B cell (primary cell): ENCODE results near the gene SLC35D2. TPM values are rescaled to one million over a fixed set of nuclear protein-coding genes. Genes with fewer than 3 reads are reported as not detected.

ENCODE experiments used
- ATAC-seq: fragments of 200-7000 bp; cut with Tn5 transposase; one replicate; pipeline ENCODE4 v1.10.0; 2021; ENCODE audit warnings: low read depth, mild to moderate bottlenecking, moderate number of reproducible peaks, moderate library complexity
- CTCF ChIA-PET: fragments of 350-600 bp; sonication (Branson Sonifier 250); formaldehyde crosslinking; loops from one replicate; lab custom pipeline; 2021; ENCODE audit warnings: antibody characterized with exemption, inconsistent platforms; lab: Charles Lee
- POLR2A ChIA-PET: fragments of 350-600 bp; sonication (Branson Sonifier 250); formaldehyde crosslinking; loops from one replicate; lab custom pipeline; 2021; ENCODE audit warnings: antibody characterized with exemption; lab: Charles Lee
- DNase-seq: peaks from one replicate; pipeline ENCODE4 v3.0.0; 2013
- H2AFZ ChIP-seq: 2 replicates; pipeline ENCODE4 v1.6.1; 2012; ENCODE audit warnings: mild to moderate bottlenecking, low read depth, low read length; ENCODE audit not compliant: insufficient read depth, poor library complexity, severe bottlenecking
- H3K27ac ChIP-seq, 2 donors: 1 replicate in 1 of 2; 2 replicates in 1 of 2; pipeline ENCODE4 v1.5.1; 2012 to 2013; ENCODE audit warnings: low read length in 2 of 2, mild to moderate bottlenecking in 2 of 2, moderate library complexity in 1 of 2
- H3K27me3 ChIP-seq, 4 experiments: fragments of 200-600 bp in 1 of 4; sonication (generic) in 1 of 4; replicated peaks in 1 of 4; 1 replicate in 2 of 4; 2 replicates in 2 of 4; pipeline versions ENCODE4 v1.6.1 to v1.7.0; 2013 to 2016; ENCODE audit warnings: low read length in 3 of 4, mild to moderate bottlenecking in 2 of 4, mixed read lengths in 1 of 4, moderate library complexity in 1 of 4; ENCODE audit not compliant: insufficient read depth in 4 of 4, control insufficient read depth in 3 of 4; ENCODE audit errors: control extremely low read depth in 1 of 4
- H3K36me3 ChIP-seq, 2 experiments: replicated peaks in 1 of 2; 1 replicate in 1 of 2; 2 replicates in 1 of 2; pipeline versions ENCODE4 v1.6.1 to v1.7.1; 2013; ENCODE audit warnings: low read length in 1 of 2; ENCODE audit not compliant: insufficient read depth in 2 of 2, control insufficient read depth in 1 of 2; ENCODE audit errors: control extremely low read depth in 1 of 2, extremely low read depth in 1 of 2
- H3K4me1 ChIP-seq, 2 donors: fragments of 200-600 bp in 1 of 2; sonication (generic) in 1 of 2; 1 replicate in 1 of 2; 2 replicates in 1 of 2; pipeline versions ENCODE4 v1.5.1 to v1.6.1; 2013 to 2017; ENCODE audit warnings: low read length in 2 of 2; ENCODE audit not compliant: control insufficient read depth in 2 of 2, insufficient read depth in 2 of 2
- H3K4me2 ChIP-seq: replicated peaks from 2 replicates; pipeline ENCODE3; 2012; ENCODE audit warnings: mild to moderate bottlenecking, low read depth, low read length; ENCODE audit not compliant: poor library complexity, severe bottlenecking
- H3K4me3 ChIP-seq, 5 experiments: fragments of 200-600 bp in 1 of 5; sonication (generic) in 1 of 5; 1 replicate in 3 of 5; 2 replicates in 2 of 5; pipeline versions ENCODE4 v1.5.1 to v1.7.0; 2011 to 2016; ENCODE audit warnings: low read length in 4 of 5, mild to moderate bottlenecking in 4 of 5, low read depth in 2 of 5, control low read depth in 1 of 5, moderate library complexity in 1 of 5; ENCODE audit not compliant: insufficient read depth in 1 of 5; ENCODE audit errors: control extremely low read depth in 1 of 5, extremely low read depth in 1 of 5
- H3K79me2 ChIP-seq: fragments of 200-600 bp; sonication (generic); one replicate; pipeline ENCODE4 v1.6.0; 2016; ENCODE audit warnings: low read length; ENCODE audit not compliant: control insufficient read depth, insufficient read depth
- H3K9ac ChIP-seq: fragments of 200-600 bp; sonication (generic); 2 replicates; pipeline ENCODE4 v1.6.1; 2017; ENCODE audit warnings: mild to moderate bottlenecking, low read length, moderate library complexity
- H3K9me3 ChIP-seq, 3 donors: one replicate each; pipeline versions ENCODE4 v1.6.1 to v1.7.1; 2013; ENCODE audit warnings: low read length in 2 of 3; ENCODE audit not compliant: control insufficient read depth in 2 of 3, insufficient read depth in 1 of 3; ENCODE audit errors: control extremely low read depth in 1 of 3
- H4K20me1 ChIP-seq: 2 replicates; pipeline ENCODE4 v1.6.0; 2012; ENCODE audit warnings: mild to moderate bottlenecking, low read length; ENCODE audit not compliant: insufficient read depth, control insufficient read depth, poor library complexity, severe bottlenecking
- H3K27ac Mint-ChIP-seq: one replicate; pipeline ENCODE4 v1.8.0; 2021; ENCODE audit warnings: mixed read lengths
- H3K27me3 Mint-ChIP-seq: one replicate; pipeline ENCODE4 v1.8.0; 2021; ENCODE audit warnings: mixed read lengths
- H3K4me1 Mint-ChIP-seq: one replicate; pipeline ENCODE4 v1.8.0; 2021; ENCODE audit warnings: mixed read lengths
- H3K4me3 Mint-ChIP-seq: one replicate; pipeline ENCODE4 v1.8.0; 2021; ENCODE audit warnings: mixed read lengths
- H3K9me3 Mint-ChIP-seq: one replicate; pipeline ENCODE4 v1.8.0; 2022; ENCODE audit warnings: mixed read lengths; ENCODE audit not compliant: insufficient read depth
- EZH2 ChIP-seq: IDR thresholded peaks from 2 replicates; pipeline ENCODE4 v1.6.1; 2012; ENCODE audit warnings: borderline replicate concordance, low read depth, mild to moderate bottlenecking, moderate library complexity, low read length; ENCODE audit not compliant: insufficient read depth, poor library complexity, severe bottlenecking
- WGBS: methylation state at CpG from one replicate; pipeline ENCODE4 v1.1.5; 2013; ENCODE audit warnings: missing lambda C conversion rate; ENCODE audit not compliant: insufficient coverage; 5-methylcytosine and 5-hydroxymethylcytosine counted together
- intact Hi-C: fragments of 100-400 bp; cut with micrococcal nuclease; formaldehyde crosslinking; loops from one replicate; pipeline ENCODE4 v1.10.0; 2022
- polyA plus RNA-seq: library from polyadenylated mRNA; depleted of rRNA; stranded (reverse); fragments of >200 nt; gene quantifications from 2 replicates; pipeline ENCODE4 v1.2.3, GENCODE V29; 2012
- total RNA-seq, 2 donors: library from RNA; stranded (reverse); fragments of 120-200 nt in 1 of 2; gene quantifications; 1 replicate in 1 of 2; 2 replicates in 1 of 2; pipeline versions ENCODE4 v1.2.3 to v1.2.4, GENCODE V29; 2013 to 2022
- TF ChIP-seq, protein P1 (sequence below): fragments of 200-600 bp; IDR thresholded peaks from one replicate; pipeline ENCODE4 v1.8.0; 2022; ENCODE audit warnings: antibody characterized with exemption, mild to moderate bottlenecking

The SLC35D2 gene
- total and polyA plus RNA-seq, 2 donors (not counting 1 experiment from before 2014, with no cell fraction given): 5.1 to 13.6 TPM

- H3K4me1 ChIP-seq: no peaks in the 10 kb centered on the region
- DNase-seq (no peak), ATAC-seq (no peak)
- H3K27me3 Mint-ChIP-seq: peaks cover 12% of the 10 kb centered on the region
- no peaks in the 10 kb centered on the region for H3K9me3 ChIP-seq
- no peak overlapping the region for H3K27ac ChIP-seq
- TF ChIP-seq, protein P1, sequence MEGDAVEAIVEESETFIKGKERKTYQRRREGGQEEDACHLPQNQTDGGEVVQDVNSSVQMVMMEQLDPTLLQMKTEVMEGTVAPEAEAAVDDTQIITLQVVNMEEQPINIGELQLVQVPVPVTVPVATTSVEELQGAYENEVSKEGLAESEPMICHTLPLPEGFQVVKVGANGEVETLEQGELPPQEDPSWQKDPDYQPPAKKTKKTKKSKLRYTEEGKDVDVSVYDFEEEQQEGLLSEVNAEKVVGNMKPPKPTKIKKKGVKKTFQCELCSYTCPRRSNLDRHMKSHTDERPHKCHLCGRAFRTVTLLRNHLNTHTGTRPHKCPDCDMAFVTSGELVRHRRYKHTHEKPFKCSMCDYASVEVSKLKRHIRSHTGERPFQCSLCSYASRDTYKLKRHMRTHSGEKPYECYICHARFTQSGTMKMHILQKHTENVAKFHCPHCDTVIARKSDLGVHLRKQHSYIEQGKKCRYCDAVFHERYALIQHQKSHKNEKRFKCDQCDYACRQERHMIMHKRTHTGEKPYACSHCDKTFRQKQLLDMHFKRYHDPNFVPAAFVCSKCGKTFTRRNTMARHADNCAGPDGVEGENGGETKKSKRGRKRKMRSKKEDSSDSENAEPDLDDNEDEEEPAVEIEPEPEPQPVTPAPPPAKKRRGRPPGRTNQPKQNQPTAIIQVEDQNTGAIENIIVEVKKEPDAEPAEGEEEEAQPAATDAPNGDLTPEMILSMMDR: no peak
- TF ChIP-seq EZH2: no peak
- intact Hi-C loops: no loop called here
- H3K27ac Mint-ChIP-seq: no peak overlapping the region
- H3K9me3 Mint-ChIP-seq: no peaks in the 10 kb centered on the region
- no peaks in the 10 kb centered on the region for H3K27me3 ChIP-seq
- no peaks in the 10 kb centered on the region for H4K20me1 ChIP-seq
- no peaks in the 10 kb centered on the region for H3K36me3 ChIP-seq
- ChIA-PET POLR2A (no interaction called here), CTCF (no interaction called here)
- H3K4me1 Mint-ChIP-seq: no peaks in the 10 kb centered on the region
- no peak overlapping the region for H3K4me2 ChIP-seq
- no peaks in the 10 kb centered on the region for H3K79me2 ChIP-seq
- no peak overlapping the region for H3K9ac ChIP-seq
- no peak overlapping the region for H2AFZ ChIP-seq
- no CpG with 5 or more reads among the region's 2 CpGs for WGBS
- H3K4me3 ChIP-seq: no peak overlapping the region
- H3K4me3 Mint-ChIP-seq: no peak overlapping the region
These were observed 46.9 kb upstream of the SLC35D2 start for GRCh38 chr9:96430377-96430776.

DNA sequence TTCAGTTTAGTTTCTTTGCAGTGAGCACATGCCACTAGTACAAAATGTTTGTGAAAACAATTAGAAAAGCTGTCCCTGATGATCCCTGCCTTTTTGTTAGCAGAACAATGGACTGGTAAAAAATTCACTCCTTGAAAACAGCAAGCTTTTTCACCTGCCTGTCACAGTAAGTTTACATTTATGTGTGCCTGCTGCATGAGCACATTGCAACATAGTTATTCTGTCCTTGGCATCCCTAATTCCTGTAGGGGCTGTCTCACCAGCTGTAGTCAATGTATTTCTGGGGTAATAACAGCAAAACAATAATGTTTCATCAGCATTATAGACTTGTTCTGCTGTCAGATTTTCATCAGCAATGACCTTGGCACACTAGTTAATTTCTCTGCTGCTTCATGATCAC is 46.2 kb upstream of the SLC35D2 start:
- no peaks in the 10 kb centered on the region for H3K79me2 ChIP-seq
- no peak overlapping the region for H2AFZ ChIP-seq
- H3K9me3 Mint-ChIP-seq: no peaks in the 10 kb centered on the region
- H3K27ac ChIP-seq: no peak overlapping the region
- H3K4me3 Mint-ChIP-seq: no peak overlapping the region
- H3K4me3 ChIP-seq: no peak overlapping the region
- no peaks in the 10 kb centered on the region for H4K20me1 ChIP-seq
- intact Hi-C loops: no loop called here
- no peak overlapping the region for H3K27ac Mint-ChIP-seq
- DNase-seq: no peak
- no peaks in the 10 kb centered on the region for H3K4me1 Mint-ChIP-seq
- CTCF ChIA-PET: no interaction called here
- H3K27me3 ChIP-seq: no peaks in the 10 kb centered on the region
- H3K36me3 ChIP-seq: no peaks in the 10 kb centered on the region
- H3K27me3 Mint-ChIP-seq: peaks cover 7% of the 10 kb centered on the region
- no peak for TF ChIP-seq EZH2
- TF ChIP-seq, protein P1: no peak
- H3K4me2 ChIP-seq: no peak overlapping the region
- H3K4me1 ChIP-seq: no peaks in the 10 kb centered on the region
- no peak for ATAC-seq
- H3K9ac ChIP-seq: no peak overlapping the region
- POLR2A ChIA-PET: no interaction called here
- no peaks in the 10 kb centered on the region for H3K9me3 ChIP-seq
